ENCODE measurements around the gene CYP1B1. TPM values are rescaled to one million over a fixed set of nuclear protein-coding genes. Genes with fewer than 3 reads are reported as not detected.

Gene CYP1B1
- total RNA-seq, 4 donors from 2014 or later: 20.0 to 104 (median 32.4) TPM

GRCh38 chr2:38116762-38117161 lies 40.8 kb upstream of the CYP1B1 start:
- TF ChIP-seq CTCF (IDR thresholded peaks at IDR 0.05; ENCODE audit: low read depth): no peak

- TF ChIP-seq CTCF (IDR thresholded peaks at IDR 0.05; ENCODE audit: low read depth): no peak
Measured at GRCh38 chr2:38115216-38116032, 39.5 kb upstream of the CYP1B1 start.

GRCh38 chr2:38113981-38114708 lies 38.2 kb upstream of the CYP1B1 start:
- TF ChIP-seq CTCF (IDR thresholded peaks at IDR 0.05; ENCODE audit: low read depth): no peak

GRCh38 chr2:38113051-38113450 lies 37.1 kb upstream of the CYP1B1 start:
- TF ChIP-seq CTCF (IDR thresholded peaks at IDR 0.05; ENCODE audit: low read depth): no peak

GRCh38 chr2:38109732-38110181 lies 33.8 kb upstream of the CYP1B1 start:
- TF ChIP-seq CTCF (IDR thresholded peaks at IDR 0.05; ENCODE audit: low read depth): no peak

- TF ChIP-seq CTCF (IDR thresholded peaks at IDR 0.05; ENCODE audit: low read depth): no peak
Measured at GRCh38 chr2:38108907-38109731, 33.2 kb upstream of the CYP1B1 start.
